HG03460 (cell line): ENCODE measurements around the gene TPSAB1.
"Not testable (repeated sequence)": the region's sequence is repeated elsewhere in the genome, so short reads cannot be mapped to it uniquely, and the experiment has no call there.

ENCODE experiments used
- ATAC-seq: cut with Tn5 transposase; IDR thresholded peaks from one replicate; pipeline ENCODE4 v1.9.1; 2021; ENCODE audit not compliant: unreplicated experiment

Gene TPSAB1

DNA sequence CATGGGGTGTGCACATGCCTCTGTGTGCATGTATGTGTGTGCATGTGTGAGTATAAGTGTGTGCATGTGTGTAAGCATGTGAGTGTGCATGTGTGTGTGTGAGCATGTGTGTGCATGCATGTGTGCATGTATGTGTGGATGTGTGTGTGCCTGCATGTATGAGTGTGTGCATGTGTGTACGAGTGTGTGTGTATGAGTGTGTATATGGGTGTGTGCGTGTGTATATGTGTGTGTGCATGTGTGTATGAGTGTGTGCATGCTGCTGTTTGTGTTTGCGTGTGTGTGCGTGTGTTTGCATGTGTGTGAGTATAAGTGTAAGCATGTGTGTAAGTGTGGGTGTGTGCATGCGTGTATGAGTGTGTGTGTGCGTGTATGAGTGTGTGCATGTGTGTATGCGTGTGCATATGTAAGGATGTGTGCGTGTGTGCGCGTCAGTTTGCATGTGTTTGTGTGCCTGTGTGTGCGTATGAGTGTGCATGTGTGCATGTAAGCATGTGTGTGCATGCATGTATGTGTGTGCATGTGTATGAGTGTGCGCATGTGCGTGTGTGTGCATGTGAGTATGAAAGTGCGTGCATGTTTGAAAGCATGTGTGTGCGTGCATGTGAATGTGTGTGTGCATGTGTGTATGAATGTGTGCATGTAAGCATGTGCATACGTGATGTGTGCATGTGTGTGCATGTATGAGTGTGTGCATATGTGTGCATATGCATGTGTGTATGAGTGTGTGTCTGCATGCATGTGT is 24.0 kb downstream of the TPSAB1 start:
- no peak for ATAC-seq

DNA sequence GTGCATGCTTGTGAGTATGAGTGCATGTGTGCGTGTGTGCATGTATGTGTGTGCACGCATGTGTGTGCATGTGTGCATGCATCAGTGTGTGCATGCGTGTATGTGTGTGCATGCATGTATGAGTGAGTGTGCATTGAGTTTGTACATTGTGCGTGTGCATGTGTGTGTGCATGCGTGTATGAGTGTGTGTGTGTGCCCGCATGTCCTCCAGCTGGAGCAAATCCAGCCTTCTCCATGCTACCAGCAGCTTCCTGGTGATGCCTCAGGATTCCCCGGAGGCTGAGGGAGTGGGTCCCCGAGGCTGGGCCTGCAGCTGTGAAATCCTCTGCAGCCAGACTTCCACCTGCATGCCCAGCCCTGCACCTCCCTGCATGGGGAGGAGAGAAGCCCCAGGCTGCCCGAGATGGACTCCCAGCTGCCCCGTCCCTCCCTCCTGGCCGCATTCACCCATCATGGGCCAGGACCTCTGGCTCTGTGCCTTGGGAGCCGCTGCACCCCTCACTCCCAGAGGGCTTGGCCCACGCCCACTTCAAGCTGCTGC is 24.7 kb downstream of the TPSAB1 start:
- ATAC-seq: no peak

DNA sequence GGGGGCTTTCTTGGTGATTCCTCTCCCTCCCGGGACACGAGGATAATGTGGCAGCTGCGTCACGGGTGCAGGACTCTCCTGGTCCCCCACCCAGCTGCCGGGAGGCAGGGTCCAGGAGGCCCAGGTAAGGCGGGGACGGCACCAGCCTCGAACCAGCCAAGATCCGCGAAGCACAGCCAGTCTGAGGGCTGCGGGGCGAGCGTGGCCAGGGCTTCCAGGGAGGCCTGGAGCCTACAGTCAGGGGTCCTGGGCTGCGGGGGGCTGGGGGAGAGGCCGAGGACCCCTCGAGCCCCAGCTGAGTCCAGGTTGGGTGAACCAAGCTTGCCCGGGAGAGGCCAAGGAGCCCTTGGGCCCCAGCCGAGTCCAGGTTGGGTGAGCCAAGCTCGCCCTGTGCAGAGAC is 25.3 kb downstream of the TPSAB1 start:
- no peak for ATAC-seq

DNA sequence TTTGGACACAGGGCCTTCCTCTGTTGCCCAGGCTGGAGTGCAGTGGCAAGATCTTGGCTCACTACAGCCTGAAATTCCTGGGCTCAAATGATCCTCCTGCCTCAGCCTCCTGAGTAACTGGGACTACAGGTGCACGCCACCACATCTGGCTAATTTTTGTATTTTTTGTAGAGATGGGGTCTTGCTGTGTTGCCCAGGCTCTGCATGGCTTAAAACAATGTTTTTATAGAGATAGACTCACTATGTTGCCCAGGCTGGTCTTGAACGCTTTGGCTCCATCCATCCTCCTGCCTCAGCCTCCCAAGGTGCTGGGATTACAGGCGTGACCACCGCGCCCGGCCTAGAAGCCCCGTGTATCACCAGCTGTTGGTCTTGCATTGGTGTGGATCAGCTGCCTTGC is 28.9 kb downstream of the TPSAB1 start:
- not testable (repeated sequence) for ATAC-seq

DNA sequence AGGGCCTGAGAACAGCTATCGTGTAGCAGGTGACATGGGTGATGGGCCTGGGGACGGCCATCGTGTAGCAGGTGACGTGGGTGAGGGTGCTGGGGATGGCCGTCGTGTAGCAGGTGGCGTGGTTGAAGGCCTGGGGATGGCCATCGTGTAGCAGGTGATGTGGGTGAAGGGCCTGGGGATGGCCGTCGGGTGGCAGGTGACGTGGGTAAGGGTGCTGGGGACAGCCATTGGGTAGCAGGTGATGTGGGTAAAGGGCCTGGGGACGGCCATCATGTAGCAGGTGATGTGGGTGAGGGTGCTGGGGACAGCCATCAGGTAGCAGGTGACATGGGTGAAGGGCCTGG is 30.8 kb downstream of the TPSAB1 start:
- no peak for ATAC-seq

DNA sequence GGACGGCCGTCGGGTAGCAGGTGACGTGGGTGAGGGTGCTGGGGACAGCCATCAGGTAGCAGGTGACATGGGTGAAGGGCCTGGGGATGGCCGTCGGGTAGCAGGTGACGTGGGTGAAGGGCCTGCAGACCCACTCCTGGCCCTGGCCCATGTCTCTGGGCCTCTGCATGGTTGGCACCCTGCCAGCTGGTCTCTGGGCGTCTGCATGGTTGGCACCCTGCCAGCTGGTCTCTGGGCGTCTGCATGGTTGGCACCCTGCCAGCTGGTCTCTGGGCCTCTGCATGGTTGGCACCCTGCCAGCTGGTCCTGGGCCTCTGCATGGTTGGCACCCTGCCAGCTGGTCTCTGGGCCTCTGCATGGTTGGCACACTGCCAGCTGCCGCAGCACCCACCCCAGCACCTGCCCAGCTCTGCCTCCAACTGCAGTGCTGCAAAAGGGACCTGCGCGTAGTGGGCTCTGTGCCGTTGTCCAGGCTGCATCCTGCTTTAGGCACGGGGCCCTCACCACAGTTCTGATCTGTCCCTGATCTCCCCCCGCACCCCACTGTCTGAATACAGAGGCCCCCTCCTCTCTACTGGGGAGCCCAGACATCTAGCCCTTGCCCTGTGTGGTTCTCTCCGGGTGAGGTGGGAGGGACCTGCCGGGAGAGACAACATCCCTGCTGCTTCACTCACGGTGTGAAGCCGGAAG is 31.4 kb downstream of the TPSAB1 start:
- ATAC-seq: not testable (repeated sequence)

DNA sequence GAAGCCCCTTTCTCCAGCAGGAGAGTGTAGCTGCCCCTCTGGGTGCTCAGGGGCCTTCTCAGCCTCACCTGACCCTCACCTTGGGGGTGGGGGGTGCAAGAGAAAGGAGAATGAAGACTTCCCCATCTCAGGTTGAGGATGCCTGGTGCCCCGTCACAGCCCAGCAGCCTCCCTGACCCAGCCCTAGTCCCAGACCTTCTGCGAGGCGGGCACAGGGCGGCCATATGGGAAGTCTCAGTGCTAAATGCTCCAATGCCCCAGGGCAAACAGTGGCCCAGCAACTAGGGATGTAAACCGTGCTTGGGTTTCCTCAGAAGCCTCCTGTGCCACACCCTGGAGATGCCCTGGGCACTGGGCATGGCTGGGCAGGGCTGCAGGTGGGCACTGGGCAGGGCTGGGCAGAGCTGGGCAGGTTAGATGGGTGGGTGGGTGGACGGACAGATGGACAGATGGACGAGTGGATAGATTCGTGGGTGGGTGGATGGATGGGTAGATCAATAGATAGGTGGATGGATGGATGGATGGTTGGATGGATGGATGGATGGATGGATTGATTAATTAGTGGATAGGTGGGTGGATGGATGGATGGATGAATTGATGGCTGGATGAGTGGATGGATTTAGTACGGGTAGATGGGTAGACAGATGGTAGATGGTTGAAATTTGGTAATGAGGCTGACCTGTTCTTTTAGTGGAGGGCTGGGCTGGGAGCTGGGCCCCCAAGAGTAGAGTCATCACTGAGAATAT is 32.1 kb downstream of the TPSAB1 start:
- no peak for ATAC-seq

DNA sequence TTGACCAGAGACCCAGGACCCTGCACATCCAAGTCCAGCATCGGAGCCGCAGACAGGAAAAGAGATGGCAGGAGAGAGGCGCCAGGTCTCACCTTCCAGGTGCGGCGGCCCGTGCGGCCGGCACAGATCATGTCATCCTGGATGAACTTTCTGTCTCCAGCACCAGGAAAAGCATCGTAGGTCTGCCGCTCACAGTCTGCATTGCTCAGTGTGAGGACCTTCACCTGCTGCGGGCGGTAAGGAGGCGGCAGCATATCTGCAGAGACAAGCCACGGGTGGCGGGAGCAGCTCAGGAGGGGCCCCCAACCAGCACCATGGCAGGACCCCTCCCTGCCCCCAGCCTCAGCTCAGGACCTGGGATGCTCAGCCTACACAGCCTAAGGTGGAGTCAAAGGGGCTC is 33.3 kb downstream of the TPSAB1 start:
- no peak for ATAC-seq

DNA sequence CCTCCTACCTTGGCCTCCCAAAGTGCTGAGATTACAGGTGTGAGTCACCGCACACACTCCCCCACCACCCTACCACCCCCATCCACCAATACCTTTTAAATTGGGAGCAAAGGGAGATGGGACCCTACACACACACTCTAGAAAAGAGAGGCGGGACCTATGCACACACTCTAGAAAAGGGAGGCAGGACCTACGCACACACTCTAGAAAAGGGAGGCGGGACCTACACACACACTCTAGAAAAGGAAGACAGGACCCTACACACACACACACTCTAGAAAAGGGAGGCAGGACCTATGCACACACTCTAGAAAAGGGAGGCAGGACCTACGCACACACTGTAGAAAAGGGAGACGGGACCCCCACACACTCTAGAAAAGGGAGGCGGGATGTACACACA is 34.3 kb downstream of the TPSAB1 start:
- no peak for ATAC-seq

DNA sequence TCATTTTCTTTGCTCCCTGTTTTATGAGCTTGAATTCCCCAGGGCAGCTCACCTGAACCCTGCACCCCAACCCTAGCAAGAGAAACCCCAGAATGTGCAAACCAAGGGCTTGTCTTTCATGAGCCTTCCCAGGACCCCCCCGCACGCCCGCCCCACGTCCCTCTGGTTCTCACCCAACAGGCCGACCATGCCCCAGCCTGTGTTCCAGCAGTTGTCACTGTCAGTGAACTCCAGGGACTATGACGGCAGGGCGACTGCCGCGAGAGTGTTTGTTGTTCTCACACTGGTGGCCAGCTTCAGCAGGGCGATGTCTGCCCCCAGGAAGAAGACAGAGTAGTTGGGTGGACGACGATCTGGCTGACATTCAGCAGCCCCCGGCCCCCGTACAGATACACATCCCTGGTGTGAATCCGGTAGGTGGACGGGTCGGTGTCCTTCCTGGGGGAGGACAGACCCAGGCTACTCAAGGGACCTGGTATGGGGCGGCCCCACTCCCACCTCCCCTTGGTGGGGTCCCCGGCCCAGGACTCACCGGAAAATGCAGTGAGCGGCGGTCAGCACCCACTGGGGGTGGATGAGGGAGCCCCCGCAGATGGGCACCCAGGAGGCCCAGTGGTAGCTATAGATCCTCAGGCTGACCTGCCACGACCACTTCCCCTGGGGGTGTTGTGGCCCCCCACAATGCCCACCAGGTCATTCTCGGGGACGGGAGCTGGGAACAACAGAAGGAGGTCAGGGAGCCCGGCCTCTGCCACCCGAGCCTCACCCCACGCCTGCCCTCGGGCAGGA is 35.5 kb downstream of the TPSAB1 start:
- no peak for ATAC-seq

DNA sequence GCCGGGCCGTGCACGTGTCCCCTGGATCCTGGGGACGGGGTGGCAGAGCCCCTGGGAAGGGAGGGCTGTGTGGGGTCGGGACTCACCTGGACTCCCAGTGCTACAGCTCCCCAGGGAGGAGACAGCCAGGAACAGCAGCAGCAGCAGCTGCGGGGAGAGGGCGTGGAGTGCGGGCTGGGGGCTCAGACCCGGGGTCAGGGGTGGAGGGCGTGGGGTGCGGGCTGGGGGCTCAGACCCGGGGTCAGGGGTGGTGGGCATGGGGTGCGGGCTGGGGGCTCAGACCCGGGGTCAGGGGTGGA is 36.0 kb downstream of the TPSAB1 start:
- ATAC-seq: no peak

DNA sequence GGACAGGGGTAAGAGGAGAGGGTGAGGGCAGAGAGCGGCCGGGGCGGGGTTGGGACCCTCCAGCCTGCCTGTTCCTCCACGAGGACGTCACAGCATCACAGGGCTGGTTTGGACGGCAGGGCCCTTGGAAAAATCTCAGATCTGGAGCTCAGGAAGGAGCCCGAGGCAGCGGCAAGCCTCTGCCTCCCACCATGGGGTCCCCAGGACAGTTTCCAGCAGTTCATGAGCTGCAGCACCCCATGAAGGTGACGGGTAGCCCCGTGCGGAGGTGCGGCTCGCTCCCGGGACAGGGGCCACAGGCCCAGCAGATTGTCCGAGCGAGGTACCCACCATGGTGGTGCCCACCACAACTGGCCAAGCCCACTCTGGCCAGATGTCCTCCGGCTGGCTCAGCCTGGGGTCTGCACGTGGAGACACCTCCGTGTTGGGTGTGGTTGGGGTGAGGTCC is 36.7 kb downstream of the TPSAB1 start:
- ATAC-seq: no peak

DNA sequence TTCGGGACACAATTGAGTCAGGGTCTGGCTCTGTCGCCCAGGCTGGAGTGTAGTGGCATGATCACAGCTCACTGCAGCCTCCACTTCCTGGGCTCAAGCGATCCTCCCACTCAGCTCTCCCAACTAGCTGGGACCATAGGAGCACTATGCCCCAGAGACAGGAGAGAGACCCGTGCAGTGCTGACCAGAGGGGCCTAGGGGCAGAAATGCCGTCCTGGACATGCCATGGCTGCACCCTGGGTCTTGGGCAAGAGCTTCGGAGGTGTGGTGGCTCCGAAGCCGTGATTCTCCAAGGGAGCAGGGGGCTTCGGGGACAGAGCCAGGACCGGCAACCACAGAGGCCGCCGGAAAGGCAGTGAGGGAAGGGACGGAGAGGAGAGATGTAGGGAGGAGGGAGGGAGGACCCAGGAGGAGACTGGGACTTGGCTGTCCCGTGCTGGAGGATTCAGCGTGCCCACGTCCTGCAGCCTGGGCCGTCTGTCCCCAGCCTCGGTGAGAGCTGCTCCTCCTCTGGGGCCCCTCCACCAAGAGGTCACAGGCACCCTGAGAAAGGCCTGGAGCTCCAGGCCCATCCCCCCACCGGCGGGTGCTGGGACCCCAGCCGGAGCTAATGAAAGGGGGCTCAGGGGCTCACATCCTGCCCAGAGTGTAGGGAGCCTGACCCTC is 37.2 kb downstream of the TPSAB1 start:
- no peak for ATAC-seq

DNA sequence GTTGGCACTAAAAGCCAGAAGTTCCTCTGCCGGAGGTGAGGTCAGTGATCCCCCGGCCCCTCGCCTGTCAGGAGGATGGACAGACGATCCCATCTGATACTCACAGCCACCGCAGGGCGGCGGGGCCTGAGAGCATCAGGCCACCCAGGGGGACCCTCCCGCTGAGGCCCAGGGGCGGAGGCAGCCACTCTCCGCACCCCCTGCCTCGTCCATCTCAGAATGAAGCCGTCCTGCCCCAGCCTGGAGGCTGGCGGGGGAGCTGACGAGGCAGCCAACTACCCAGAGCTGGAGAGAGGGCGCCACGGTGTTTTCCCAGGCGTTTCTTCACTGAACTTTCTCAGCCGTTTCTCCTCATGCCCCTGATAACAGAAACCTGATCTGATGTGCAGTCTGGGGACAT is 38.0 kb downstream of the TPSAB1 start:
- no peak for ATAC-seq

DNA sequence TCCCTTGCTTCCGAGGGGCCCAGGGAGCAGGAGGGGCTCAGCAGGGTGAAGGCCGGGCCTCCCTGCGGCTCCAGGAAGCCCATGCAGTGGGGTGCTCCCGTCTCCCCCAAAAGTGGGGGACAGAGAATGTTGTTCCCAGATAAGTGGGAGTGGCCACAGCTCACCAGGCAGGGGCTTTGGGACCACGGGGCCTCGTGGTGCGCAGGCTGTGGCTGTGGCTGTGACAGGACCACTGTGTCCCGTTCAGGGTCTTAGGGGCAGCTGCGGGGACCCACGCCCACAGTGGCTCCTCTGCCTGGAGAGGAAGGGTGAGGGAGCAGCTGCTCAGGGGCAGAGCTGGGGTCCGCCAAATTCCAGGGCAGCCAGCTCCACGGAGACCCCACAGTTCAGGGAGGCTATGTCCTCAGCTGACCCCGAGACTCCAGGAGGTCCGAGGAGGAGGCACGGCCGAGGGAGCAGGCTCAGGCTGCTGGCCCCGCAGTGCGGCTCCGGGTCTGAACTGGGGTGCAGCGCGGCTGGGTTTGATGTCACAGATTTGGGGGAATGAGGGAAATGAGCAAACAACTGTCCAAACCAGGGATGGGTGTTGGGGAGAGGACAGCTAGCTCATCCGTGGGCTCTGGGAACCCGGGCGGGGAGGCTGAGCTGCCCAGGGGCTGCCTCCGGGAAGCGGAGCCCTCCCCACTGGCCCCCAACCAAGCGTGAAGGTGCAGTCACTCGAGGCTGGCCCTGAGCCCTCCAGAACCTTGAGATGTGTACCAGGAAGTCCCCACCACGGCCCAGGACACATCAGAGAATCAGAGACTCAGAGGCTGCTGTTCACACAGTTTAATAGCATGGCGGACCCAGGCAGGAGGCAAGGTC is 38.8 kb downstream of the TPSAB1 start:
- ATAC-seq: no peak

DNA sequence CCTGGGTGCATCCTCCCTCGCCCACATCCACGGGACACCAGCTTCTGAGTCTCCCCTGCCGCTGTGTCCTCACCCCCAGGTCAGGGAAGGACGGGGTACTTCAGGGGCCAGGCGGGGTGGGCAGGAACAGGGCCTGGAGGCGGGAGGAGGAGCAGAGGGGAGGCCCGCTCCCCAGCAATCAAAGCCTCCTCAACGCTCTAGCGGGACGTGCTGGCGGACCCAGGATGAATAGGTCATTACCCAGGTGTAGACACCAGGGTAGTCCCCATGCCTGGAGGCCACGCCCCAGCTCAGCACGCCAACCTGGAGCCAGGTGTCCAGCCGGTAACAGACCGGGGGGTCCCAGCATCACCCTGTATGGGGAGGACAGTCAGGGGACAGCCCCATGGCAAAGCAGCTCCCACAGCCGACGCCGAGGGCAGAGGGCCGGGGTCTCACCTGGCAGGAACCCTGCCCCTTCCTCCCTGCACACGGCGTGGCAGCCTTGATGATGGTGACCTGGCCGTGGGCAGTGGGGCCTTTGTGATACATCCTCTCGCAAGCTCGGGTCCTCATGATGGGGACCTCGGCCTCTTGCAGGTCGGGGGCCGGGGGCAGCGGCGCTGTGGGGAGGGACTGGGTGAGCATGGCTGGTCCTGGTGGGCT is 39.6 kb downstream of the TPSAB1 start:
- ATAC-seq: no peak

DNA sequence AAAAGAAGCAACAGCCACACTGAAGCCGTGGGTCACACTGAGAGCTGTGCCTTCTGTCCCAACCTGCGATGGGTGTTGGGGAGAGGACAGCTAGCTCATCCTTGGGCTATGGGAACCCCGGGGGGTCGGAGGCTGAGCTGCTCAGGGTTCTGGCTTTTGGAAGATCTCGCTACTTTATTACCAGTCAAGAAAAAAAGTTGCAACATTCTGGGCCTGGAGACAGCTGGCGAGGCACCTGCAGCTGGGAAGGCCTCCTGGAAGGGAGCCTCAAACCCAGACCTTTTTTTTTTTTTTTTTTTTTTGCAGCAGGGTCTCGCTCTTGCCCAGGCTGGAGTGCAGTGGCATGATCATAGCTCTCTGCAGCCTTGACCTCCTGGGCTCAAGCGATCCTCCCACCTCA is 40.3 kb downstream of the TPSAB1 start:
- no peak for ATAC-seq

DNA sequence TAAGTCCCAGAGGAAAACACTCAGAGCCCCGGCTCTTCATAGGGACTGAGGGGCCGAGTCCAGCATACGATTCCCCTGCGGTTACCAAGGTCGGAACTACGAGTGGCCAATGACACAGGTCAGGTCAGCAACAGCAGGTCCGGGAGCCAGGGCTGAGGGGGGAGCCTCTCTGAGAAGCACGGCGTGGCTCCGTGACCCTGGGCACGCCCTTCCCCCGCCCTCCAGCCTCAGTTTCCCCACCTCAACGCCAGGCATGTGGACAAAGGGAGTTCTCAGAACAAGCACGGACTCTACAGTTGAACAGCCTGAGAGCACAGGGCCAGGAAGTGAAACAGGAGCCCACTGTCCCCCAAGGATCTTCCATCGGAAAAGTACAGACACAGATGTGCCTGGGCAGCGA is 41.0 kb downstream of the TPSAB1 start:
- ATAC-seq: no peak

DNA sequence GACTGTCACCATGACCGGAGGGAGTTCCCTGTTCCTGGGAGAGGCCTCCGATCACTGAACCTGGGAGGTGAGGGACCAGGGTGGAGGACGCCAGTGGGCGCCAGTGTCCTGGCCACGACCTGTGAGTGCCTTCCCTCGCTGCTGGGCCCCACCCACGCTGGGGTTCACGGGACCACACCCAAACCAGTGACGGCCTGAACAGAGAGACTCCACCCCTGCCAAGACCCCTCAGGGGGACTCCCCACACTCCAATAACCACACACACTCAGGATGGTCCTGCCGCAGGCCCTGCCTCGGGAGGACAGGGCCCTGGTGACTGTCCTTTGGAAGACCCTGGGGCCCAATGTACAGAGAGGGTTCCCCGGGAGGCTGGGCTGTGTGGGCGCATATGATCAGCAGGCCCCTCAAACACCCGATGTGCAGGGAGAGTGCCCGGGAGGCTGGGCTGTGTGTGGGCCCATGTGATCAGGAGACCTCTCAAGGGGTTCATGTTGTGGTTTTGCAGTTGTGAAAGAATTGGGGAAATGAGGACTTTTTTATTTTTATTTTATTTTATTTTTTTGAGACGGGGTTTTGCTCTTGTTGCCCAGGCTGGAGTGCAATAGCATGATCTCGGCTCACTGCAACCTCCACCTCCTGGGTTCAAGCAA is 41.9 kb downstream of the TPSAB1 start:
- no peak for ATAC-seq
